ENCODE results near the gene LMO3. TPM values are rescaled to one million over a fixed set of nuclear protein-coding genes. Genes with fewer than 3 reads are reported as not detected.

The LMO3 gene
- total and polyA plus RNA-seq, 2 donors (not counting 3 experiments of a cell fraction or from before 2014, with no cell fraction given) = not detected

- no peaks in the 10 kb centered on the region for H3K27me3 ChIP-seq (ENCODE audit: control insufficient read depth in 2 of 2, insufficient read depth in 2 of 2, low read length in 2 of 2)
- ChIA-PET CTCF (no interaction called here), POLR2A (no interaction called here)
- H3K4me2 ChIP-seq (ENCODE audit: insufficient read depth, low read length) = no peak overlapping the region
- H3K27ac ChIP-seq (ENCODE audit: insufficient read depth, low read depth, low read length) = no peak overlapping the region
- H3K36me3 ChIP-seq (ENCODE audit: control insufficient read depth in 2 of 2, extremely low read depth in 1 of 2, insufficient read depth in 2 of 2, low read length in 2 of 2) = no peaks in the 10 kb centered on the region
- H3K4me1 ChIP-seq (ENCODE audit: control insufficient read depth, extremely low read depth, insufficient read depth, low read length) = no peaks in the 10 kb centered on the region
- no TSS peak for BruUV-seq (replicated peaks)
- H3K79me2 ChIP-seq (ENCODE audit: control insufficient read depth, insufficient read depth, low read length) = no peaks in the 10 kb centered on the region
- no peak overlapping the region for H3K4me3 ChIP-seq (replicated peaks in 1 of 3; ENCODE audit: insufficient read depth in 1 of 3, low read depth in 1 of 3, low read length in 3 of 3)
- H4K20me1 ChIP-seq (replicated peaks; ENCODE audit: control insufficient read depth, extremely low read depth, insufficient read depth, low read length) = no peaks in the 10 kb centered on the region
- intact Hi-C loops (cut with micrococcal nuclease) (no loop called here), dilution Hi-C loops (cut with MboI; ENCODE audit: extremely low pct_ligation_motif_present, low sequenced_read_pairs) (no loop called here)
- TF ChIP-seq FOS (IDR thresholded peaks at IDR 0.05; ENCODE audit: borderline replicate concordance, insufficient read depth, low read length) = no peak
- no peak for TF ChIP-seq POLR2AphosphoS5 (IDR thresholded peaks at IDR 0.05; ENCODE audit: insufficient read depth, low read depth, low read length)
- TF ChIP-seq GATA2 (IDR thresholded peaks at IDR 0.05; ENCODE audit: insufficient read depth, insufficient read length, low read depth, low read length) = no peak
- no peak for TF ChIP-seq MAX (IDR thresholded peaks at IDR 0.05; ENCODE audit: insufficient read depth, insufficient read length)
- no peak for TF ChIP-seq POLR2A (IDR thresholded peaks at IDR 0.05; ENCODE audit: low read depth, low read length)
- TF ChIP-seq EZH2 (IDR thresholded peaks at IDR 0.05; ENCODE audit: borderline replicate concordance, low read depth, low read length, severe bottlenecking) = no peak
- TF ChIP-seq JUN (IDR thresholded peaks at IDR 0.05; ENCODE audit: borderline replicate concordance, insufficient read depth, insufficient read length, low read depth) = no peak
- TF ChIP-seq MYC (IDR thresholded peaks at IDR 0.05; ENCODE audit: low read depth, low read length) = no peak
- TF ChIP-seq, protein P1, sequence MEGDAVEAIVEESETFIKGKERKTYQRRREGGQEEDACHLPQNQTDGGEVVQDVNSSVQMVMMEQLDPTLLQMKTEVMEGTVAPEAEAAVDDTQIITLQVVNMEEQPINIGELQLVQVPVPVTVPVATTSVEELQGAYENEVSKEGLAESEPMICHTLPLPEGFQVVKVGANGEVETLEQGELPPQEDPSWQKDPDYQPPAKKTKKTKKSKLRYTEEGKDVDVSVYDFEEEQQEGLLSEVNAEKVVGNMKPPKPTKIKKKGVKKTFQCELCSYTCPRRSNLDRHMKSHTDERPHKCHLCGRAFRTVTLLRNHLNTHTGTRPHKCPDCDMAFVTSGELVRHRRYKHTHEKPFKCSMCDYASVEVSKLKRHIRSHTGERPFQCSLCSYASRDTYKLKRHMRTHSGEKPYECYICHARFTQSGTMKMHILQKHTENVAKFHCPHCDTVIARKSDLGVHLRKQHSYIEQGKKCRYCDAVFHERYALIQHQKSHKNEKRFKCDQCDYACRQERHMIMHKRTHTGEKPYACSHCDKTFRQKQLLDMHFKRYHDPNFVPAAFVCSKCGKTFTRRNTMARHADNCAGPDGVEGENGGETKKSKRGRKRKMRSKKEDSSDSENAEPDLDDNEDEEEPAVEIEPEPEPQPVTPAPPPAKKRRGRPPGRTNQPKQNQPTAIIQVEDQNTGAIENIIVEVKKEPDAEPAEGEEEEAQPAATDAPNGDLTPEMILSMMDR (IDR thresholded peaks at IDR 0.05; ENCODE audit: extremely low read depth in 1 of 2, insufficient read depth in 1 of 2, low read depth in 1 of 2, low read length in 2 of 2) = no peak
- no peak overlapping the region for H2AFZ ChIP-seq (ENCODE audit: low read depth, low read length)
- DNase-seq (ENCODE audit: low read depth, low spot score) = no peak
- FAIRE-seq = no peak
- no peak overlapping the region for H3K9ac ChIP-seq (replicated peaks; ENCODE audit: extremely low read depth, insufficient read depth, low read length)
- no peaks in the 10 kb centered on the region for H3K9me1 ChIP-seq (replicated peaks; ENCODE audit: control insufficient read depth, extremely low read depth, insufficient read depth, low read length)
- no peaks in the 10 kb centered on the region for H3K9me3 ChIP-seq (replicated peaks; ENCODE audit: control insufficient read depth, insufficient read depth, low read length)
These were observed 43.0 kb downstream of the LMO3 start for GRCh38 chr12:16562921-16563320.

Measured in endothelial cell of umbilical vein (primary cell).